ENCODE data around the gene UFSP1.

UFSP1 gene

DNA sequence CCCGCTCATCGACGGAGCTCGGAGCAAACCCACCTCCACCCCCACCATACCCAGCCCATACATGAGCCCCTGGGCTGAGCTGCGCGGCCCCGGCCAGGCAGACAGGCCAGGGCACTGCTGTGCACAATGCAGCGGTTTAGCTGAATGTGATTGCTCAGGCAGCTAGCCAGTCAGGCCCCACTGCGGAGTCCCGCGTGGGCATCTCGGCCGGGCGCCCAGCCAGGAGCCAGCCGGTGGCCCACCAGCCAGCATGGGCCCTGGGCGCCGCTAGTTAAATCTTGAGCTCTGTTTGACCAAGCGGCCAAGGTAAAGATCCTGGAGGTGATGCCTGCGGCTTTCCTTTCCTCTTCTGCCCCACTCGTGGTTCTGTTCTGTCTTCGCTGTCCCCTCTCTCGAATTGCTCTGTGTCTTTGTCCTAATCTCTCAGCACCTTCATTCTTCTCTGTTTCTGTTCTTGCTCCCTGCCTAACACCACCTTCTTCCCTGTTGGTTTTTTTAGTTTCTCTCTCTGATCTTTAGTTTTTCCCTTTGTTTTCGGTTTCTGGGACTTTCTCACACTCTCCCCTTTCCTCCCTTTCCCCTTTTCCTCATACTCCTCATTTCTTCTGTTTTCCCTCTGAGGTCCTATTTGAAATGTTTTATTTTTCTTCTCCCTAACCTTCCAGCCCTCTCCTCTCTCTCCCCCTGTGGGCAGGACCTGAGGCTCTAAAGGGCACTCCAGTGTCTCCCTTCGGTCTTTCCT lies 6.6 kb downstream of the UFSP1 start:
- TF ChIP-seq, protein P1, sequence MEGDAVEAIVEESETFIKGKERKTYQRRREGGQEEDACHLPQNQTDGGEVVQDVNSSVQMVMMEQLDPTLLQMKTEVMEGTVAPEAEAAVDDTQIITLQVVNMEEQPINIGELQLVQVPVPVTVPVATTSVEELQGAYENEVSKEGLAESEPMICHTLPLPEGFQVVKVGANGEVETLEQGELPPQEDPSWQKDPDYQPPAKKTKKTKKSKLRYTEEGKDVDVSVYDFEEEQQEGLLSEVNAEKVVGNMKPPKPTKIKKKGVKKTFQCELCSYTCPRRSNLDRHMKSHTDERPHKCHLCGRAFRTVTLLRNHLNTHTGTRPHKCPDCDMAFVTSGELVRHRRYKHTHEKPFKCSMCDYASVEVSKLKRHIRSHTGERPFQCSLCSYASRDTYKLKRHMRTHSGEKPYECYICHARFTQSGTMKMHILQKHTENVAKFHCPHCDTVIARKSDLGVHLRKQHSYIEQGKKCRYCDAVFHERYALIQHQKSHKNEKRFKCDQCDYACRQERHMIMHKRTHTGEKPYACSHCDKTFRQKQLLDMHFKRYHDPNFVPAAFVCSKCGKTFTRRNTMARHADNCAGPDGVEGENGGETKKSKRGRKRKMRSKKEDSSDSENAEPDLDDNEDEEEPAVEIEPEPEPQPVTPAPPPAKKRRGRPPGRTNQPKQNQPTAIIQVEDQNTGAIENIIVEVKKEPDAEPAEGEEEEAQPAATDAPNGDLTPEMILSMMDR (IDR thresholded peaks at IDR 0.05; ENCODE audit: insufficient read depth, low read length, poor library complexity, severe bottlenecking), result no peak
- H3K4me3 ChIP-seq (replicated peaks; ENCODE audit: low read depth, low read length), result no peak overlapping the region
- no peaks in the 10 kb centered on the region for H3K27me3 ChIP-seq (replicated peaks; ENCODE audit: control insufficient read depth, insufficient read depth, low read length)
- no peak for DNase-seq (ENCODE audit: extremely low read depth, insufficient read length)
- peaks cover 53% of the 10 kb centered on the region for H3K36me3 ChIP-seq (ENCODE audit: control insufficient read depth, insufficient read depth, low read length)

DNA sequence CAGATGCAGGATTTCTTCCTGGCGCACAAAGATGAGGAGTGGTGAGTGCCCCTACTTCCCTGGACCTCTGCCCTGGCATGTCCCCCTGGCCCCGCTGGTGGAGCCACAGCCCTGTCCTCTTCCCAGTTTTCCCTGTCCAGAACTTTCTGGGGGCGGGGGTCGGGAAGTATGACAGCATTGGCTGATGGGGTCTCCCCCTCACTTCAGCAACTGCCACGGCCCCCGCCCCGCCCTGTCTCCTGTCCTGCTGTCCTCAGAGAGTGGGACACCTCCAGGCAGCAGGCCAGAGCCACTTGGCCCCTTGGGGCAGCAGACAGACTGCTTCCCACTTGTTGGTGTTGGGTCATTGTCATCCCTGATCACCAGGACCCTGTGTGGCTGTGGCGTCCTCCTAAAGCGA lies 7.3 kb downstream of the UFSP1 start:
- H3K36me3 ChIP-seq (ENCODE audit: control insufficient read depth, insufficient read depth, low read length), result peaks cover 50% of the 10 kb centered on the region
- TF ChIP-seq, protein P1 (IDR thresholded peaks at IDR 0.05; ENCODE audit: insufficient read depth, low read length, poor library complexity, severe bottlenecking), result no peak
- H3K27me3 ChIP-seq (replicated peaks; ENCODE audit: control insufficient read depth, insufficient read depth, low read length), result no peaks in the 10 kb centered on the region
- no peak overlapping the region for H3K4me3 ChIP-seq (replicated peaks; ENCODE audit: low read depth, low read length)
- no peak for DNase-seq (ENCODE audit: extremely low read depth, insufficient read length)

DNA sequence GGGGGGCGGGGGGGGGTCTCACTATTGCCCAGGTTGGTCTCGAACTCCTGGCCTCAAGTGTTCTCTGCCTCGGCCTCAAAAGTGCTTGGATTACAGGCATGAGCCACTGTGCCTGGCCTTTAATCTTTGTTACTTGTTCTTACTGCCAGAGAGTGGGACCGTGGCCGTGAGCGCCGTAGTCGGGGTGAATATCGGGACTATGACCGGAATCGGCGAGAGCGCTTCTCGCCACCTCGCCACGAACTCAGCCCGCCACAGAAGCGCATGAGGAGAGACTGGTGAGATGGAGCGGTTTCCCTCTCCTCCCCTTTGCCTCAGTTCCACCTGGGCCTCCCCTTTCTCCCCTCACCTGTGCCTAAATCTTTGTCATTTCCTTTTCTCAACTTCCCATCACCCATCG lies 8.4 kb downstream of the UFSP1 start:
- Histone ChIP-seq H3K27me3 (replicated peaks; ENCODE audit: control insufficient read depth, insufficient read depth, low read length) (no peaks in the 10 kb centered on the region), H3K4me3 (replicated peaks; ENCODE audit: low read depth, low read length) (no peak overlapping the region), H3K36me3 (ENCODE audit: control insufficient read depth, insufficient read depth, low read length) (peaks cover 40% of the 10 kb centered on the region)
- TF ChIP-seq, protein P1 (IDR thresholded peaks at IDR 0.05; ENCODE audit: insufficient read depth, low read length, poor library complexity, severe bottlenecking), result no peak
- no peak for DNase-seq (ENCODE audit: extremely low read depth, insufficient read length)

DNA sequence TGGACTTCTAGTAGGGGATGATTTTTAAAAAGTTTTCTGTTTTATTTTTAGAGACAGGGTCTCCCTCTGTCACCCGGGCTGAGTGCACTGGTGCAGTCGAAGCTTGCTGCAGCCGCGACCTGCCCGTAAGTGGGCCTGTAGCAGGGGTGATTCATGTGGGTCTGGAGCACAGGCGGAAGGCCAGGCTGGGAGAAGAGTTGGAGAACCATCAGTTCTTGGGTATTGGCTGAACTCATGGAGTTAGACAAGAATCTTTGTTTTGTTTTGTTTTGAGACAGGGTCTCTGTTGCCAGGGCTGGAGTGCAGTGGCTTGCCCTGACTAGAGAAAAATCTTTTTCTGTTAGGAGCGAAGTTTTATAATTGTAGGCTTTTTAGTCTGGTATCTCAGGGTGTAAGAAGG lies 8.9 kb downstream of the UFSP1 start:
- Histone ChIP-seq H3K27me3 (replicated peaks; ENCODE audit: control insufficient read depth, insufficient read depth, low read length) (no peaks in the 10 kb centered on the region), H3K4me3 (replicated peaks; ENCODE audit: low read depth, low read length) (no peak overlapping the region), H3K36me3 (ENCODE audit: control insufficient read depth, insufficient read depth, low read length) (peaks cover 35% of the 10 kb centered on the region)
- TF ChIP-seq, protein P1 (IDR thresholded peaks at IDR 0.05; ENCODE audit: insufficient read depth, low read length, poor library complexity, severe bottlenecking), result no peak
- DNase-seq (ENCODE audit: extremely low read depth, insufficient read length), result no peak

DNA sequence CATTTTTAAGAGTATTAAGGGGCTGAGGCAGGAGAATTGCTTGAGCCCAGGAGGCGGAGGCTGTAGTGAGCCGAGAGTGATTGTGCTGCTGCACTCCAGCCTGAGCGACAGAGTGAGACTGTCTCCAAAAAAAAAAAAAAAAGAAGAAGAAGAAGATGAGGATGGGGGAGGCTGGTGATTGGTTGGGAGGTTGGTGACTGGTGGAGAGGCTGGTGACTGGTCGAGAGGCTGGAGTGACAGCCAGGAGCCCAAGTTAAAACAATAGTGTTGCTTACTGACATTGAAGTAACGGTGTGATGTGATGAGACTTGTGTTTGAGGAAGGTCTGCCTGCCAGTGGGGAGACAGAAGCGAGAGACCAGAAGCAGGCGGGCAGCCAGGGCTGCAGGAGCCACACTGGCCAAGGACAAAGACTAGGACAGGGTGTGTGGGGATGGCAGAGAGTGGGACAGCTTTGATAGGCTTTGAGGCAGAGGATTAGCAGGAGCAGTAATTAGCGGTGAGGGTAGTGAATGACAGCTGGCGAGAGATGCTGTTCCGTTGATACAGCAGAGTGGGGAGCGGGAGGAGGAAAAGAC lies 9.7 kb downstream of the UFSP1 start:
- DNase-seq (ENCODE audit: extremely low read depth, insufficient read length), result no peak
- no peaks in the 10 kb centered on the region for H3K27me3 ChIP-seq (replicated peaks; ENCODE audit: control insufficient read depth, insufficient read depth, low read length)
- H3K4me3 ChIP-seq (replicated peaks; ENCODE audit: low read depth, low read length), result no peak overlapping the region
- H3K36me3 ChIP-seq (ENCODE audit: control insufficient read depth, insufficient read depth, low read length), result peaks cover 28% of the 10 kb centered on the region
- TF ChIP-seq, protein P1 (IDR thresholded peaks at IDR 0.05; ENCODE audit: insufficient read depth, low read length, poor library complexity, severe bottlenecking), result no peak

All from GM06990 (cell line).